IMR-90 (cell line): Measurements from ENCODE around the gene SP140L.

Source experiments
- CEBPB ChIP-seq: IDR thresholded peaks from 2 replicates; pipeline ENCODE4 v1.6.1; 2012; ENCODE audit warnings: low read depth, low read length, improper control_type of control experiment
- CTCF ChIP-seq: conservative IDR thresholded peaks from 2 replicates; pipeline ENCODE4 v1.5.1; 2012; ENCODE audit warnings: mild to moderate bottlenecking, low read depth, low read length, improper control_type of control experiment
- MXI1 ChIP-seq: IDR thresholded peaks from 2 replicates; pipeline ENCODE4 v1.6.1; 2012; ENCODE audit warnings: low read depth, mild to moderate bottlenecking, low read length, moderate library complexity, borderline replicate concordance

GRCh38 chr2:230348787-230349186 lies 21.8 kb downstream of the SP140L start:
- TF ChIP-seq MXI1 (no peak), CEBPB (no peak), CTCF (no peak)
